Hepatocyte (in vitro differentiated cells): ENCODE results near the gene ZMPSTE24. TPM values are rescaled to one million over a fixed set of nuclear protein-coding genes. Genes with fewer than 3 reads are reported as not detected.

ENCODE experiments used
- DNase-seq: peaks from one replicate; pipeline ENCODE4 v3.0.0-alpha.2; 2016; ENCODE audit warnings: low spot score
- H2AFZ ChIP-seq: fragments of 200-600 bp; sonication (generic); 2 replicates; pipeline ENCODE4 v1.6.0; 2016; ENCODE audit warnings: antibody characterized with exemption, mild to moderate bottlenecking
- H3K27ac ChIP-seq: fragments of 200-600 bp; sonication (generic); 2 replicates; pipeline ENCODE4 v1.5.1; 2016; ENCODE audit warnings: mild to moderate bottlenecking
- H3K27me3 ChIP-seq: fragments of 200-600 bp; sonication (generic); 2 replicates; pipeline ENCODE4 v1.6.1; 2016
- H3K36me3 ChIP-seq: fragments of 200-600 bp; sonication (generic); replicated peaks from 2 replicates; pipeline ENCODE4 v1.5.1; 2016; ENCODE audit warnings: low read depth; ENCODE audit not compliant: insufficient read depth
- H3K4me1 ChIP-seq: fragments of 200-600 bp; sonication (generic); 2 replicates; pipeline ENCODE4 v1.5.1; 2016; ENCODE audit warnings: mild to moderate bottlenecking, moderate library complexity; ENCODE audit not compliant: insufficient read depth
- H3K4me2 ChIP-seq: fragments of 200-600 bp; sonication (generic); 2 replicates; pipeline ENCODE4 v1.6.0; 2016
- H3K4me3 ChIP-seq: fragments of 200-600 bp; sonication (generic); 2 replicates; pipeline ENCODE4 v1.5.1; 2016; ENCODE audit warnings: mild to moderate bottlenecking
- H3K79me2 ChIP-seq: fragments of 200-600 bp; sonication (generic); 2 replicates; pipeline ENCODE4 v1.6.0; 2017; ENCODE audit warnings: mild to moderate bottlenecking
- H3K9me2 ChIP-seq: fragments of 200-600 bp; sonication (generic); replicated peaks from 2 replicates; pipeline ENCODE4 v1.6.0; 2017; ENCODE audit warnings: mild to moderate bottlenecking; ENCODE audit not compliant: insufficient read depth
- H3K9me3 ChIP-seq: fragments of 200-600 bp; sonication (generic); 2 replicates; pipeline ENCODE4 v1.5.1; 2016; ENCODE audit warnings: low read depth, mild to moderate bottlenecking
- H4K20me1 ChIP-seq: fragments of 200-600 bp; sonication (generic); 2 replicates; pipeline ENCODE4 v1.6.0; 2016; ENCODE audit warnings: mild to moderate bottlenecking; ENCODE audit not compliant: insufficient read depth, poor library complexity, severe bottlenecking
- CTCF ChIP-seq: fragments of 200-600 bp; sonication (generic); IDR thresholded peaks from 2 replicates; pipeline ENCODE4 v1.5.1; 2016; ENCODE audit warnings: antibody characterized with exemption, mild to moderate bottlenecking; ENCODE audit not compliant: poor library complexity
- EZH2 ChIP-seq: fragments of 200-600 bp; sonication (generic); IDR thresholded peaks from 2 replicates; pipeline ENCODE4 v1.6.1; 2016; ENCODE audit warnings: antibody characterized with exemption, mild to moderate bottlenecking, borderline replicate concordance
- EZH2phosphoT487 ChIP-seq: fragments of 200-600 bp; sonication (generic); IDR thresholded peaks from one replicate; pipeline ENCODE4 v1.6.1; 2018; ENCODE audit warnings: antibody characterized with exemption, mild to moderate bottlenecking, low read depth, moderate library complexity; ENCODE audit not compliant: unreplicated experiment, severe bottlenecking
- WGBS: methylation state at CpG from one replicate; pipeline ENCODE4 v1.1.6; 2016; ENCODE audit warnings: low lambda C conversion rate; ENCODE audit errors: missing lambda C conversion rate; 5-methylcytosine and 5-hydroxymethylcytosine counted together
- polyA plus RNA-seq: library from polyadenylated mRNA; unstranded; fragments of >200 nt; fragmentation: Nextera tagmentation; extraction: Ambion mirVana; gene quantifications from 2 replicates; pipeline ENCODE4 v1.2.1, GENCODE V29; 2016
- total RNA-seq: library from RNA; depleted of rRNA; stranded (reverse); fragments of >200 nt; gene quantifications from 2 replicates; pipeline ENCODE4 v1.2.3, GENCODE V29; 2014

ZMPSTE24 gene
- total and polyA plus RNA-seq, 2 experiments from 2014 or later = 35.6 to 56.1 TPM

- WGBS = 2% methylated on average over 38 of the region's 42 CpGs
- Histone ChIP-seq H3K27me3 (peaks cover 23% of the 10 kb centered on the region), H3K36me3 (no peaks in the 10 kb centered on the region), H3K79me2 (no peaks in the 10 kb centered on the region), H4K20me1 (no peaks in the 10 kb centered on the region), H2AFZ (peak overlapping the region; percentile 83), H3K27ac (peak overlapping the region; percentile 89), H3K9me2 (no peaks in the 10 kb centered on the region), H3K9me3 (no peaks in the 10 kb centered on the region), H3K4me3 (peak overlapping the region; percentile 82), H3K4me2 (peak overlapping the region; percentile 96), H3K4me1 (peaks cover 15% of the 10 kb centered on the region)
- TF ChIP-seq EZH2 (no peak), CTCF (peak; percentile 92)
- DNase-seq = peak; percentile 91
Observed at GRCh38 chr1:40315239-40315794, 57.3 kb downstream of the ZMPSTE24 start.

- TF ChIP-seq EZH2phosphoT487 (no peak), CTCF (no peak), EZH2 (no peak)
- DNase-seq = peak; percentile 49
- Histone ChIP-seq H3K4me1 (peaks cover 15% of the 10 kb centered on the region), H3K9me2 (no peaks in the 10 kb centered on the region), H3K4me2 (peak overlapping the region; percentile 96), H2AFZ (peak overlapping the region; percentile 83), H3K27ac (peak overlapping the region; percentile 86), H3K79me2 (no peaks in the 10 kb centered on the region), H3K36me3 (no peaks in the 10 kb centered on the region), H4K20me1 (no peaks in the 10 kb centered on the region), H3K4me3 (peak overlapping the region; percentile 82), H3K9me3 (no peaks in the 10 kb centered on the region), H3K27me3 (peaks cover 23% of the 10 kb centered on the region)
- 4% methylated on average over 41 of the region's 41 CpGs for whole genome bisulfite sequencing
Observed at GRCh38 chr1:40315795-40316594, 58.0 kb downstream of the ZMPSTE24 start.

GRCh38 chr1:40316595-40317393 lies 58.8 kb downstream of the ZMPSTE24 start, which contains the start of gene COL9A2:
Gene COL9A2 (minus strand): TSS chr1:40317286. CDS start chr1:40317197, 89 bp downstream.
- H3K4me1 ChIP-seq = peaks cover 15% of the 10 kb centered on the region
- no peaks in the 10 kb centered on the region for H3K9me3 ChIP-seq
- H4K20me1 ChIP-seq = no peaks in the 10 kb centered on the region
- WGBS = 2% methylated on average over 57 of the region's 84 CpGs
- peaks cover 23% of the 10 kb centered on the region for H3K27me3 ChIP-seq
- no peak for TF ChIP-seq EZH2
- TF ChIP-seq EZH2phosphoT487 = peak; percentile 40
- peak; percentile 14 for TF ChIP-seq CTCF
- peak within 1 kb of the TSS; percentile 96 for H3K4me2 ChIP-seq
- H3K9me2 ChIP-seq = no peaks in the 10 kb centered on the region
- peak within 1 kb of the TSS; percentile 86 for H3K27ac ChIP-seq
- H3K4me3 ChIP-seq = peak within 1 kb of the TSS; percentile 82
- peak within 1 kb of the TSS; percentile 83 for H2AFZ ChIP-seq
- H3K79me2 ChIP-seq = no peaks in the 10 kb centered on the region
- DNase-seq = peak; percentile 73
- H3K36me3 ChIP-seq = no peaks in the 10 kb centered on the region
